ENCODE measurements around the gene PDIA2. TPM values are rescaled to one million over a fixed set of nuclear protein-coding genes. Genes with fewer than 3 reads are reported as not detected.

PDIA2 gene
- total RNA-seq, 1 experiment from 2014 or later = not detected

GRCh38 chr16:322476-323143 lies 39.6 kb downstream of the PDIA2 start:
- Histone ChIP-seq H2AFZ (ENCODE audit: low read length) (no peak overlapping the region), H3K36me3 (ENCODE audit: low read depth, low read length) (no peaks in the 10 kb centered on the region), H3F3A (ENCODE audit: low read length, unreplicated experiment) (no peaks in the 10 kb centered on the region), H3K27me3 (ENCODE audit: low read length) (no peaks in the 10 kb centered on the region), H4K20me1 (ENCODE audit: low read length) (no peaks in the 10 kb centered on the region; the same call in 1 of the 2 replicates), H3K4me2 (ENCODE audit: low read length) (no peak overlapping the region), H3K4me3 (ENCODE audit: low read length) (no peak overlapping the region), H3K79me2 (ENCODE audit: low read length) (peaks cover 30% of the 10 kb centered on the region), H3K9ac (ENCODE audit: low read length) (no peak overlapping the region), H3K9me2 (replicated peaks; ENCODE audit: low read length) (no peaks in the 10 kb centered on the region), H3K9me3 (ENCODE audit: low read length) (no peaks in the 10 kb centered on the region), H3K27ac (ENCODE audit: low read length) (no peak overlapping the region), H3K4me1 (ENCODE audit: insufficient read depth, low read length) (peaks cover 8% of the 10 kb centered on the region)
- DNase-seq (no peak), ATAC-seq (no peak)
- POLR2A ChIA-PET (ENCODE audit: unreplicated experiment) = no interaction called here
- TF ChIP-seq CTCF (conservative IDR thresholded peaks at IDR 0.05; ENCODE audit: low read depth, low read length) (no peak), EZH2 (IDR thresholded peaks at IDR 0.05; ENCODE audit: low read length, unreplicated experiment) (no peak)
- no TSS peak for BruUV-seq (replicated peaks)
- intact Hi-C loops (cut with micrococcal nuclease) = no loop called here
- CTCF ChIA-PET = no interaction called here

GRCh38 chr16:324201-324450 lies 41.2 kb downstream of the PDIA2 start:
- Histone ChIP-seq H3K27ac (ENCODE audit: low read length) (no peak overlapping the region), H3K79me2 (ENCODE audit: low read length) (peaks cover 35% of the 10 kb centered on the region), H3K9me3 (ENCODE audit: low read length) (no peaks in the 10 kb centered on the region), H3K9me2 (replicated peaks; ENCODE audit: low read length) (no peaks in the 10 kb centered on the region), H3F3A (ENCODE audit: low read length, unreplicated experiment) (no peaks in the 10 kb centered on the region), H3K27me3 (ENCODE audit: low read length) (no peaks in the 10 kb centered on the region), H3K9ac (ENCODE audit: low read length) (no peak overlapping the region), H2AFZ (ENCODE audit: low read length) (no peak overlapping the region), H4K20me1 (ENCODE audit: low read length) (no peaks in the 10 kb centered on the region; the same call in 1 of the 2 replicates), H3K36me3 (ENCODE audit: low read depth, low read length) (no peaks in the 10 kb centered on the region), H3K4me2 (ENCODE audit: low read length) (no peak overlapping the region), H3K4me1 (ENCODE audit: insufficient read depth, low read length) (peaks cover 18% of the 10 kb centered on the region), H3K4me3 (ENCODE audit: low read length) (no peak overlapping the region)
- intact Hi-C loops (cut with micrococcal nuclease) = no loop called here
- ATAC-seq = no peak
- ChIA-PET POLR2A (ENCODE audit: unreplicated experiment) (no interaction called here), CTCF (no interaction called here)
- DNase-seq = no peak
- BruUV-seq (replicated peaks) = no TSS peak
- TF ChIP-seq EZH2phosphoT487 (IDR thresholded peaks at IDR 0.05; ENCODE audit: borderline replicate concordance, low read length) = no peak
- TF ChIP-seq EZH2 (IDR thresholded peaks at IDR 0.05; ENCODE audit: low read length, unreplicated experiment) = no peak
- TF ChIP-seq CTCF (conservative IDR thresholded peaks at IDR 0.05; ENCODE audit: low read depth, low read length) = no peak

GRCh38 chr16:324451-325334 lies 41.7 kb downstream of the PDIA2 start:
- ATAC-seq (no peak), DNase-seq (no peak)
- intact Hi-C loops (cut with micrococcal nuclease) = no loop called here
- Histone ChIP-seq H3K4me2 (ENCODE audit: low read length) (no peak overlapping the region), H3K27ac (ENCODE audit: low read length) (no peak overlapping the region), H2AFZ (ENCODE audit: low read length) (no peak overlapping the region), H3K79me2 (ENCODE audit: low read length) (peaks cover 38% of the 10 kb centered on the region), H3K27me3 (ENCODE audit: low read length) (no peaks in the 10 kb centered on the region), H3K9me3 (ENCODE audit: low read length) (no peaks in the 10 kb centered on the region), H3K4me3 (ENCODE audit: low read length) (no peak overlapping the region), H3K9ac (ENCODE audit: low read length) (no peak overlapping the region), H3K36me3 (ENCODE audit: low read depth, low read length) (no peaks in the 10 kb centered on the region), H4K20me1 (ENCODE audit: low read length) (no peaks in the 10 kb centered on the region; the same call in 1 of the 2 replicates), H3F3A (ENCODE audit: low read length, unreplicated experiment) (no peaks in the 10 kb centered on the region), H3K9me2 (replicated peaks; ENCODE audit: low read length) (no peaks in the 10 kb centered on the region), H3K4me1 (ENCODE audit: insufficient read depth, low read length) (peaks cover 18% of the 10 kb centered on the region)
- TF ChIP-seq EZH2phosphoT487 (IDR thresholded peaks at IDR 0.05; ENCODE audit: borderline replicate concordance, low read length) (no peak), CTCF (conservative IDR thresholded peaks at IDR 0.05; ENCODE audit: low read depth, low read length) (no peak), EZH2 (IDR thresholded peaks at IDR 0.05; ENCODE audit: low read length, unreplicated experiment) (no peak)
- ChIA-PET CTCF (no interaction called here), POLR2A (ENCODE audit: unreplicated experiment) (no interaction called here)
- BruUV-seq (replicated peaks) = no TSS peak

All from PC-3 (cell line).